ENCODE results near the gene DCAF4L1. TPM values are rescaled to one million over a fixed set of nuclear protein-coding genes. Genes with fewer than 3 reads are reported as not detected.

DCAF4L1 gene
- total RNA-seq, 4 donors from 2014 or later, result 0.30 to 0.35 TPM; not detected in 2

- Histone ChIP-seq H3K4me1 (no peaks in the 10 kb centered on the region), H3K27ac (no peak overlapping the region), H3K36me3 (no peaks in the 10 kb centered on the region), H3K27me3 (no peaks in the 10 kb centered on the region), H3K4me3 (no peak overlapping the region), H3K9me3 (no peaks in the 10 kb centered on the region)
- intact Hi-C loops (cut with DNase I; ENCODE audit: low total_unique reads), result no loop called here
- no peak for TF ChIP-seq CTCF (IDR thresholded peaks at IDR 0.05)
- TF ChIP-seq POLR2A (IDR thresholded peaks at IDR 0.05), result no peak
- no peak for DNase-seq
Measured at GRCh38 chr4:41944089-41944488, 37.5 kb upstream of the DCAF4L1 start.

- DNase-seq, result no peak
- Histone ChIP-seq H3K9me3 (no peaks in the 10 kb centered on the region), H3K27me3 (no peaks in the 10 kb centered on the region), H3K4me3 (no peak overlapping the region), H3K36me3 (no peaks in the 10 kb centered on the region), H3K4me1 (no peaks in the 10 kb centered on the region), H3K27ac (no peak overlapping the region)
- intact Hi-C loops (cut with DNase I; ENCODE audit: low total_unique reads), result no loop called here
- no peak for TF ChIP-seq CTCF (IDR thresholded peaks at IDR 0.05)
- TF ChIP-seq POLR2A (IDR thresholded peaks at IDR 0.05), result no peak
Measured at GRCh38 chr4:41949531-41949930, 32.0 kb upstream of the DCAF4L1 start.

GRCh38 chr4:41957634-41958033, 23.9 kb upstream of the DCAF4L1 start:
- H3K9me3 ChIP-seq, result no peaks in the 10 kb centered on the region
- DNase-seq, result no peak
- TF ChIP-seq POLR2A (IDR thresholded peaks at IDR 0.05) (no peak), CTCF (IDR thresholded peaks at IDR 0.05) (no peak)
- H3K4me3 ChIP-seq, result no peak overlapping the region
- H3K4me1 ChIP-seq, result no peaks in the 10 kb centered on the region
- H3K27ac ChIP-seq, result no peak overlapping the region
- no peaks in the 10 kb centered on the region for H3K27me3 ChIP-seq
- no peaks in the 10 kb centered on the region for H3K36me3 ChIP-seq
- intact Hi-C loops (cut with DNase I; ENCODE audit: low total_unique reads), result no loop called here

- TF ChIP-seq POLR2A (IDR thresholded peaks at IDR 0.05) (no peak), CTCF (IDR thresholded peaks at IDR 0.05) (no peak)
- DNase-seq, result no peak
- Histone ChIP-seq H3K4me3 (no peak overlapping the region), H3K27me3 (no peaks in the 10 kb centered on the region), H3K36me3 (no peaks in the 10 kb centered on the region), H3K27ac (no peak overlapping the region), H3K4me1 (no peaks in the 10 kb centered on the region), H3K9me3 (no peaks in the 10 kb centered on the region)
- intact Hi-C loops (cut with DNase I; ENCODE audit: low total_unique reads), result no loop called here
Measured at GRCh38 chr4:41963105-41963504, 18.5 kb upstream of the DCAF4L1 start.

GRCh38 chr4:41964401-41964800, 17.2 kb upstream of the DCAF4L1 start:
- Histone ChIP-seq H3K36me3 (no peaks in the 10 kb centered on the region), H3K27me3 (no peaks in the 10 kb centered on the region), H3K4me1 (no peaks in the 10 kb centered on the region), H3K27ac (no peak overlapping the region), H3K4me3 (no peak overlapping the region), H3K9me3 (no peaks in the 10 kb centered on the region)
- intact Hi-C loops (cut with DNase I; ENCODE audit: low total_unique reads), result no loop called here
- DNase-seq, result no peak
- TF ChIP-seq POLR2A (IDR thresholded peaks at IDR 0.05) (no peak), CTCF (IDR thresholded peaks at IDR 0.05) (no peak)
